GM10266 (cell line): ENCODE results near the gene SGCA.

Experiments used
- DNase-seq: peaks from one replicate; pipeline ENCODE4 v3.0.0; 2012; ENCODE audit errors: extremely low spot score
- TF ChIP-seq, protein P1 (sequence below): IDR thresholded peaks from 2 replicates; pipeline ENCODE4 v1.5.1; 2012; ENCODE audit warnings: mild to moderate bottlenecking, low read depth; ENCODE audit not compliant: control insufficient read depth, insufficient read depth; ENCODE audit errors: missing control alignments

Gene SGCA

DNA sequence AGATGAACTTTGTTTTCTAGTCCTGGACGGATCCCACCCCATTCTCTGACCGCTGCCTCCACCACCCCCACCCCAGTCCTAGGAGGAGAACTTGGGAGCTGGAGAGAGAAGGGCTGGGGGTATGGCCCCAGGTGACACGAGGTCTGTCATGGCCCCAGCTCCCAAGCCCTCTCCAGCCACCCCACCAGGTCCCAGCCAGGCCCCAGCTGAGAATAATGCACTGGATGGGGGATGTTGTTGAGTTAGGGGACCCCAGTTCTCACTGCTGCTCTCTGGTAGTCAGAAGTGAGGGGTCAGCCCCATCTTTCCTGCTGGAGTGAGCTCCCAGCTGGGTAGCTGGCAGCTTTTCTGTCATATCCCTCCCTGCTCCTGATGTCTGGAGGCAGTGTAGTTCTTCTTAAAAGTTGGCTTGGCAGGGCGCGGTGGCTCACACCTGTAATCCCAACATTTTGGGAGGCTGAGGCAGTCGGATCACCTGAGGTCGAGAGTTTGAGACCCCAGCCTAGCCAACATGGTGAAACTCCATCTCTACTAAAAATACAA is 40.2 kb downstream of the SGCA start:
- TF ChIP-seq, protein P1, sequence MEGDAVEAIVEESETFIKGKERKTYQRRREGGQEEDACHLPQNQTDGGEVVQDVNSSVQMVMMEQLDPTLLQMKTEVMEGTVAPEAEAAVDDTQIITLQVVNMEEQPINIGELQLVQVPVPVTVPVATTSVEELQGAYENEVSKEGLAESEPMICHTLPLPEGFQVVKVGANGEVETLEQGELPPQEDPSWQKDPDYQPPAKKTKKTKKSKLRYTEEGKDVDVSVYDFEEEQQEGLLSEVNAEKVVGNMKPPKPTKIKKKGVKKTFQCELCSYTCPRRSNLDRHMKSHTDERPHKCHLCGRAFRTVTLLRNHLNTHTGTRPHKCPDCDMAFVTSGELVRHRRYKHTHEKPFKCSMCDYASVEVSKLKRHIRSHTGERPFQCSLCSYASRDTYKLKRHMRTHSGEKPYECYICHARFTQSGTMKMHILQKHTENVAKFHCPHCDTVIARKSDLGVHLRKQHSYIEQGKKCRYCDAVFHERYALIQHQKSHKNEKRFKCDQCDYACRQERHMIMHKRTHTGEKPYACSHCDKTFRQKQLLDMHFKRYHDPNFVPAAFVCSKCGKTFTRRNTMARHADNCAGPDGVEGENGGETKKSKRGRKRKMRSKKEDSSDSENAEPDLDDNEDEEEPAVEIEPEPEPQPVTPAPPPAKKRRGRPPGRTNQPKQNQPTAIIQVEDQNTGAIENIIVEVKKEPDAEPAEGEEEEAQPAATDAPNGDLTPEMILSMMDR = no peak
- no peak for DNase-seq

DNA sequence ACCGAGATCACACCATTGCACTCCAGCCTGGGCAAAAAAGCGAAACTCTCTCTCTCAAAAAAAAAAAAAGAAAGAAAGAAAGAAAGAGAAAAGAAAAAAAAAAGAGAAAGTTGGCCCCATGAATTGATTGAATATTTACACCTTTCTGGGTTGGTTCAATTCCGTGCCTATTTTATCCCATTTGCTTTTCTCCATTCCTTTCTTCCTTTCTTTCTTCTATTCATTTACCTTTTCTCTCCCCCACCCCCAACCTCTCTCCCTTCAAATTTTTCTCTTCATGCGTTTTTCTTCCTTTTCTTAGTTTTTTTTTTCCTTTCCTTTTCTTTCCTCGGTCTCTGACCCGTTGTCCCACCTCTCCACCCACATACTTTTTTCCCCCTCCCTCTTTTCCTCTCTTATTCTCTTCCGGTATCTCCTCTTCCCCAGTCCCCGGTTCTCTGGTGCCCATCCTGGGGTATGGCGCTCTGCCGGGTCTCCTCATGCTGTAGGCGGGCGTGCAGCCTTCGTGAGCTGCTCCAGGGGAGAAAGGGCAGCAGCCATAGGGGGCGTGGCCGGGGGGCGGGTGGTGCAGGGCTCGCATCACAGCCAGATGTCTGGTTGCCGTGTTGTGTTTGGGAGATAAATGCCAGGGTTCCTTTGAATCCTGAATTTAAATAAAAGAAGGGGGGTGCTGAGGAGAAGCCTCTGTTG is 40.9 kb downstream of the SGCA start:
- TF ChIP-seq, protein P1 = no peak
- no peak for DNase-seq

GRCh38 chr17:50207315-50207714 is 41.5 kb downstream of the SGCA start:
- no peak for DNase-seq
- TF ChIP-seq, protein P1 = no peak

- no peak for DNase-seq
- TF ChIP-seq, protein P1 = no peak
Measured at GRCh38 chr17:50207792-50208567, 42.2 kb downstream of the SGCA start.

- DNase-seq = no peak
- TF ChIP-seq, protein P1 = no peak
Measured at GRCh38 chr17:50208611-50209061, 42.8 kb downstream of the SGCA start.

DNA sequence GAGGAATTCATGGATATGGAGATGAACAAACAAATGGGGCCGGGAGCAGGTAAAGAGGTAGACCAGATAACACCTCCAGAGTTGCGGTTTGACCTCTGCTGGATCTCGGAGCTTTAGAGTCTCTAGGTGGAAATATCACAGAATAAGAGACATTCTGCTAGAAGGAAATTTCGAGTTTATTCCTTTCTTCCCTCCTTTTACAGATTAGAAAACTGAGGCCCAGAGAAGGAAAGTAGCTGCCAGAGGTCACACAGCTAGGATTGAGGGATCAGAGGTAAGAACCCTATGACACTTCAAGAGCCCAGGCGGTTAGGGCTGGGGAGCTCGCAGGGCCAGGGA is 43.3 kb downstream of the SGCA start:
- no peak for DNase-seq
- TF ChIP-seq, protein P1 = no peak

DNA sequence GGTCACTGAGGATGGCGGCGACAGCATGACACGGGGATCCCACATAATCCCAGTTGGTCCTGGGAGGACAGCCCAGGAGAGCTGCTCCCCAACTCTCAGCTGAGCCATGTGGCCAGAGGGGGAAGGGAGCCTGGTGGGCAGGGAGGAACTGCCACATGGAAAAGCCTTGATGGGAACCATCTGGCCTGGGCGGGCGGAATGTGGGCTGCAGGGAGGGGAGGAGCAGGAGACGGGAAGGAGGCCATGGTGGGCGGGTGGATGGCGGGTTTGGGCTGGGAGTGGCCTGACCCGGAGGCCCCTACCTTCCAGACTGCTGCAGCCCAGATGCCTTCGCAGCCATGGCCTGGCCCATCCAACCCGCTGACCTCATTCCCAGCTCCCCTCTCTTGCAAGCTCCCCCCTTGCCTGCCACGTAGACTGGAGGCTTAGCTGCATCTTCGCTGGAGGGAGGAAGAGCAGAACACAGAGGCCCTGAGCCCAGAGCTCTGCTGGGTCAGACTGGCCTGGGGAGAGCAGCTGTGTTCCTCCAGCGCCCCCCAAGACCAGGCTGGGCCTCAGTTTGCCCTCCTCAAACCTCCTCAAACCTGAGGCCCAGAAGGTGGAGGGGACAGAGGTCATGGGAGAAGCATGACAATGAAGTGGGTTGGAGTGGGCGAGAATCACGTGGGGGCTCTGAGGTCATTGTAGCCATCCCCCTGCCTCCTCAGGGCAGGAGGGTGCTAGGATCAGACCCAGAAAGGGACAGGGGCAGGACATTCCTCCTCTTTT is 43.9 kb downstream of the SGCA start:
- DNase-seq = no peak
- TF ChIP-seq, protein P1 = no peak
